SKM-1 (cell line): ENCODE measurements around the gene DYDC2.
"Not testable (repeated sequence)": the region's sequence is repeated elsewhere in the genome, so short reads cannot be mapped to it uniquely, and the experiment has no call there.

Source experiments
- DNase-seq: peaks from one replicate; lab custom pipeline; 2025; ENCODE audit not compliant: unreplicated experiment; lab: John Stamatoyannopoulos, UW

DYDC2 gene, protein sequence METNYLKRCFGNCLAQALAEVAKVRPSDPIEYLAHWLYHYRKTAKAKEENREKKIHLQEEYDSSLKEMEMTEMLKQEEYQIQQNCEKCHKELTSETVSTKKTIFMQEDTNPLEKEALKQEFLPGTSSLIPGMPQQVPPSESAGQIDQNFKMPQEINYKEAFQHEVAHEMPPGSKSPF

DNA sequence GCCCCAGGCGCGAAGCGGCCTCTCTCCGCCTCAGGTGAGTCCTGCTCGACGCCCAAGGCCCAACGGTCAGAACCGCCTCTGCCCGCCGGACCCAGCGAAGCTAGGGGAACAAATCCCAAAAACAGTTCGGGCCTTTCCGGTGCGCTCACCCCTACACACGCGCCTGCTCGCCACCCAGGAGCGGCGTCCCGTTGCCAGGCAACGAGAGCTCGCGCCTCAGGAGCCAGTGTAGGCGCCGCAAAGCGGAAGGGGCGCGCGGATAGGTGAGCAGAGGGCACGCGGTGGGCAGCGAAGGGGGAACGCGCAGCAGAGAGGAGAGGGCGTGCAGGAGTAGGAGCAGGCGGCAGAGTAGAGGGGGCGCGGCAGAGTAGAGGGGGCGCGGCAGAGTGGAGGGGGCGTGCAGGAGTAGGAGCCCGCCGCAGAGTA, at the start of gene DYDC2, which contains the start of gene DYDC1:
Gene DYDC2 (plus strand): TSS at position 219 of the 426 bp plus-strand sequence. CDS start 5,663 bp downstream, outside the sequence.
Gene DYDC1 (minus strand): TSS at position 193 of the 426 bp plus-strand sequence. CDS start 4,154 bp downstream, outside the sequence.
- DNase-seq: no peak

DNA sequence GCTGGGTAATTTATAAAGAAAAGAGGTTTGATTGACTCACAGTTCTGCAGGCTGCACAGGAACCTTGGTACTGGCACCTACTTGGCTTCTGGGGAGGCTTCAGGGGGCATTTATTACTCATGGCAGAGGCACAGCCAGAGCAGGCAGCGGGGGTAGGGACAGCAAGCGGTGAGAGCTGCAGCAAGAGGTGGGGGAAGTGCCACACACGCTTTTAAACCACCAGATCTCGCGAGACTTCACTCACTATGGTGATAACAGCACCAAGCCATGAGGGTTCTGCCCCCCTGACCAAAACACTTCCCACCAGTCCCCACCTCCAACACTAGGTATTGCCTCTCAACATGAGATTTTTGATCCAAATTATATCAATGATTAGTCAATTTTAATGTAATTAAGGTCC, 43.1 kb upstream of the DYDC2 start:
- DNase-seq: no peak

DNA sequence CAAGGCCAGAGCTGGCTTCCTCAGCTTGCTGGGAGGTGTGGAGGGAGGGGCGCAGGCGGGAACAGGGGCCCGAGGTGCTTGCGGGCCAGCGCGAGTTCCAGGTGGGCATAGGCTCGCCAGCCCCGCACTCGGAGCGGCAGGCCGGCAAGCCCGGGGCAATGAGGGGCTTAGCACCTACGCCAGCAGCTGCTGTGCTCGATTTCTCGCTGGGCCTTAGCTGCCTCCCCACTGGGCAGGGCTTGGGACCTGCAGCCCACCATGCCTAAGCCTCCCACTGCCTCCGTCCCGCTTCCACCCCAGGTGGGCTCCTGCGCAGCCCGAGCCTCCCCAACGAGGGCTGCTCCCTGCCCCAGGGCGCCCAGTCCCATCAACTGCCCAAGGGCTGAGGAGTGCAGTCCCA, 41.2 kb upstream of the DYDC2 start:
- DNase-seq: no peak

DNA sequence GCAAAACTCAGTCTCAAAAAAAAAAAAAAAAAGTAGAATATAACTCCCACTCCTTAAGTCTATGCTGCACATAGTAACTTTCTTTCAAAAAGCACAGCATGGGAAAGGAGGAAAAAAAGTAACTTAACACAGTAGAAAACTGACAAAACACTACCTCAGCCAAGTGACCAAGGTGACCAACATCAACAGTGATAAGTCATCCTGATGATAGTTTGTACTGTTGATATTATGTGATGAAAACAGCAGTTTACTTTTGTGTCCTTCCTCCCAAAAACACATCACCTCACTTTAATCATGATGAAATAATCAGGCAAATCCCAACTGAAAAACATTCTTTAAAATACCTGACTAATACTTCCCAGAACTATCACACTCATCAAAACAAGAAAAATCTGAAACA, 37.8 kb upstream of the DYDC2 start:
- DNase-seq: no peak

DNA sequence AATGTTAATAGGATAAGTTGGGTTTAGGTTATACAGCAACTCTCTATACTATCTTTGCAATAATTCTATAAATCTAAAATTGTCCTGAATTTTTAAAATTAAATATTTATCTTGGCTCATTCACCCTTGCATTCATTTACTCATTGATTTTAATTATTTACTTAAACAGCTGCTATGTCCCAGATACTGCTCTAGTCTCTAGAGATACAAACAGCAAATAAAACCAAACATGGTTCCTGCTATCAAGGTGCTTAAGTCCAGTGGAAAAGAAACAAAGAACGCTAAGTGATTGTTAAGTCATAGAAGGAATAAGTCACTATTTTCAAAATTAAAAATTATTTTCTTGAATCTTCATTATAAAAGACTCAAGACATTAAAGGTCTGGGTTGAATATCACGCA, 37.3 kb upstream of the DYDC2 start:
- DNase-seq: no peak

DNA sequence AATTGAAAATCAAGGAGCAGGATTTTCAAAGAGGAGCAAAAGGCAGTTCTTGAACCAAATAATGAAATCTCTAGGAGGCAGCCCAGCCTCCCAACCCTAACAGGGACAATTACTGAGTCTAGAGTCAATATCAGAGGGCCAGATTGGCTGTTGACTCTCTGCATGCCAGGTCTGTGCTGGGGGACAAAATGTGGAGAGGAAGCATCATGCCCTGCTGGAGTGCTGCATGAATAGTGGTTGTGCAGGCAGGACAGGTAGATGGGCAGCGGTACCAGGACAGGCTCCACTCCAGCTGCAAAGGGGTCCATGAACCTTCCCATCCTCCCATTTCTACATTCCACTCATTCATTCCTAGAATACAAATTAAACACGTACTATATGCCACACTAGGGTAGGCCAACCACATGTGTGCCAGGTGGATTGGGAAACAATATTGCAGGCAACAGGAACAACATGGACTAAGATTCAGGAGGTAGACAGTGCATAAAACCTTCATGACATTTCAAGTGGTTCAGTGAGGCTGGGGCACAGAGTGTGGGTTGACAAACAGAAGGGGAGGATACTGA, 36.8 kb upstream of the DYDC2 start:
- DNase-seq: no peak

DNA sequence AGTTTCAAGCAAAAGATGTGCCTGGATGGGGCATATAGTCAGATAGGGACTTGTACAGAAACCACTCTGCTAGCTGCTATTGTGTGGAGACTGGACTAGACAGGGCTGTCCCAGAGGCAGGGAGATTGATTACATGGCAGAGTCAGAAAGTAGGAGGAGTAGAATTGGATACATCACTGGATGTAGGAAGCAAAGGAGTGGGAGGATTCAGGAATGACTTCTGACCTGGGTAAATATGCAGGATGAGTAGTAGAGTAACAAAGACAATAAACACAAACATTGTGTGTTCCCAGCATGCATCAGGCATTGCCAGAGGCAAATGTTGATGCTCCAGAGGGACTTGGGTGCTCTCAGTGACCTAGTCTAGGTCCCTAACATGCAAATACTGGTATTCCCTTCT, 36.2 kb upstream of the DYDC2 start:
- no peak for DNase-seq

DNA sequence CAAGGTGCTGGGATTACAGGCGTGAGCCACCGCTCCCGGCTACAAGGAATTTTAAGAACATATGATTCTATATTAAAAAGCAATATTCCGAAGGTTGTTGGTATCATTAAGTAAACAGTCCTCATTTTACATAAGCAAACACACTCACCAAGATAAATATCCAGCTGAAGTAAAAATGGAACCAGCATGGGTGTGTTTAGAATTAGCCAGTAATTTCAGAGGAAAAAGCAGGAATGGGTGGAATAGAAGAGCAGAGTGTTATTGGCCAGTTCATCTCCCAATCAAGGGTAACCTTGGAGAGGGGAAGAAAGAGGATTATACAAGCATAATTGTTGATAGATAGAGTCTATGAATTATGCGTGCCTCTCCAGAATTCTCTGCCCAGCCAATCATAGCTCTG, 35.4 kb upstream of the DYDC2 start:
- no peak for DNase-seq

DNA sequence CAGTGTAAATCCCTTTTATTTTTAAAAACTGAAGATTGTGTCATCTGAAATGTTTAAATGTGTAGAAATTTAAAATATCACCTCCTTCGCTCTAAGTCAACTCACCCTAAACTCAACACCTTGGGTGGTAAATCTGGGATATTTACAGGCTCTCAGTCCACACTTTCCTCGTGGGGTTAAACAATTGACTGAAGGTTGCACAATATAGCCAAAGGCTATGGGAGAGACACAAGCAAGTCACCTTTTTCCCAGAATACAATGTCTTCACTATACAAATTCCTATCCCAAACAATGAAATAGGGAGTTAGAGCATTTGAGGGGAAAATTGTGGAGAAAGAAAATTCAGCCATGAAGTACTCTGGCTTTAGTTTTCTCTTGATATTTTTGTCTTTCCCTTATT, 34.4 kb upstream of the DYDC2 start:
- DNase-seq: no peak

DNA sequence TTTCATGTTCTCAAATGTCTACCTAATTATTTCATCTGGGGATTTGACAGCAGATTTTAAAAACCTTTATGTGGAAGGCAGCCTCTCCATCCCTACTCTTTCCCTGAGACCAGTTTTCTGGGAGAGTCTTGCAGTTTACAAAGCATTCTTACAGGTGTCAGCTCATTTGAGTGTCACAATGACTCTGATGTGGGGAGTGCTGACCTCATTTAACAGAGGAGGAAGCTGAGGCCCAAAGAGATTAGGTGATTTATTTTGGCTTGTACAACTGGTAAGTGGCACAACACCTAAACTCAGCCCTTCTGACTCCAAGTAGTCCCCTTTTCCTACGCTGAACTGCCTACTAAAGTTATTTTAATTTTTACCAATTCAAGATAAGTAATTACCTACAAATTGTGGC, 33.9 kb upstream of the DYDC2 start:
- DNase-seq: no peak

DNA sequence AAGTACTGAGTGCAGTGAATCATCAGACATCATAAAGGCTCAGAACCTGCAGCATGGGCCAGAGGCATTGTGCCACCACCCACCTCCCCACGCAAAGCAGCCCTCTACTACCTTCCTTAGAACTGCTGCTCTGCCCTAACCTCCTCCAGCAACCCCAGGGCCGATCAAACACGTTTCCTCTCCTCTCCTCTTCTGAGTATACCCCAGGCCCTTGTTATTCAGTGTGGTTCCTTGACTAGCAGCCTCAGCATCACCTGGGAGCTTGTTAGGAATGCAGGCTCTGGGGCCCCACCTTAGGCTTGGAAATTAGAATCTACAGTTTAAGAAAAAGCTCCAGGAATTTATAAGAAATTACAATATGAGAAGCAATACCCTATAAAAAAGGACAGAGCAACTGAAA, 33.3 kb upstream of the DYDC2 start:
- DNase-seq: no peak

DNA sequence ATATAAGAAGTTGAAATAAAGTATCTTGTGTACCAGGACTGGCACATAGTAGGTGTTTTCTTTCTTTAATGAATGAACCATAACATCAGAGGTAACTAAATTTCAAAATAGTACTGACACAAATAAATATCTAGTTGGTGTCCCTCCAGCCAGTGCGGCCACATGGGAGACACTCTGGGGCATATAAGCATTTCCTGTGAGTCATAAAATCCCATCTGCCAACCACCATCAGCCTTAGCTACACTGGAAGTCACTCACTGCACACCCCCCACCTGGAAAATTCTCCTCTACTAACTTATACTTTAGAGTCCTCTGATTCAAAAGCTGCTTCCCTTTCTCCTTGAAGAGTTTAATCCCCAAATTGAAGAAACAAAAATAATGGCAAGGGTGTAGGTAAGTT, 32.5 kb upstream of the DYDC2 start:
- DNase-seq: no peak

DNA sequence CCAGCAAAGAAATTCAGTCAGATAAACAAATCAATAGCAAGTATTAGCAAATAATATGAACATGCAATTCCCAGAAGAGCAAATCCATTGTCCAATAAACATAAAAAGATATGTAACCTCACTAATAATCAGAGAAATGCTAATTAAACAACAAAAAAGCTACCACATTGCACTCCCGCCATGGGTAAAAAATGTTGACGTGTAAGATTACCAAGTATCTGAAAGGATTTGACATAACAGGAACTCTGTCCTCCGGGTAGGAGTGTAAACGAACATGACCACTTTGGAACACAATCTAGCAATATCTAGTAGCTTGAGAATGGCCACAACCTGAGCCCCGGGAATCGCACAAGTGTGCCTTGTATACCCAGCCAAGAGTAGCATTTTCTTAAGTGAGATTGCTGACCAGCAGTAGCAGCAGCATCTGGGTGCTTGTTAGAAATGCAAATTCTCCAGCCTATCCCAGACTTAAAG, 31.7 kb upstream of the DYDC2 start:
- DNase-seq: no peak

DNA sequence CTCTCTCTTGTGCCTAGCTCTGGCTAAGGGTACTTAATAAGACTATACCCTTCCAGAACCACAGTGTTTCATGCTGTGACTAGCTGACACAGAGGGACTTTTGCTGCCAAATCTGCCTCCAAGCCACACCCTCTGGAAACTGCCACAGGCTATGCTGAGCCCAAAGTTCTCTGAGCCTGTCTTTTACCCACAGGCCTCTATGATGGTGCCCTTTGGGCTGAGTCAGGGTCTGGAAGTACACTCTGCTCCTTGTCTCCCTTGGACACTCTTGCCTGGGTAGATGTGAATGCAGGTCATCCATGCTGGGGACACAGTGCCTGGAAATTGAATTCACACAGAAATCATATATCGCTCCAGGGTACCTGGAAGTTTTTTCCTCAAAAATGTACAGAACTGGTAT, 22.6 kb upstream of the DYDC2 start:
- no peak for DNase-seq

DNA sequence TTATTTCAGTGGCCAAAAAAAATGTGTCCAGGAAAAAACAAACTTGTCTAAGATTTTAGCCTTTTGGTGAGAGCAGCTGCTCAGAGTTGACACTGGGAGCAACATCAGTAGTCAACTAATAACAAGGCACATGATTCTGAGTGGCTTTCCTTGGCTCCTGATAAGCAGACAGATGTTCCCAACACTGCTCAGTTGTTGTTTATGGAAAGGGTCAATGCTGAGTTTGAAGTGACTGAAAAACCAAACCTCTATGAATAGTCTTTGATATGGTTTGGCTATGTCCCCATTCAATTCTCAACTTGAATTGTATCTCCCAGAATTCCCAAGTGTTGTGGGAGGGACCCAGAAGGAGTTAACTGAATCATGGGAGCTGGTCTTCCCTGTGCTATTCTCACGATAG, 12.3 kb upstream of the DYDC2 start:
- DNase-seq: no peak

DNA sequence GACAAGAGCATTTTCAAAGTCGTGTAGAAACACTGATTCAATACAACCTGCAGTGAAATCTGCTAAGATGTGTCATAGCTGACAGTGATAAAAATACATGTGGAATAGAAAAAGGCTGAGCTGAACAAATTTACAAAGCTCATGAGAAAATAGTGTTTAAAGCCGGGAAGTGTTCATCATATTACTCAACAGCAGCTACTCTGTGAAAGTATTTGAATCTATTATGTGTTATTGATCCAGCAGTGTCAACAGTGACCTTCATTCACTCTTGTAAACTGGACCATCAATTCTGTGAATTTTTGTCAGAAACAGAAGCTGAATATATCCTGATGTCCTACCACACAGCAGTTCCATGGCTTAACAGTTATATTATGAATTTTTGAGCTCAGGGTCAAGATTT, 11.7 kb upstream of the DYDC2 start:
- DNase-seq: no peak

DNA sequence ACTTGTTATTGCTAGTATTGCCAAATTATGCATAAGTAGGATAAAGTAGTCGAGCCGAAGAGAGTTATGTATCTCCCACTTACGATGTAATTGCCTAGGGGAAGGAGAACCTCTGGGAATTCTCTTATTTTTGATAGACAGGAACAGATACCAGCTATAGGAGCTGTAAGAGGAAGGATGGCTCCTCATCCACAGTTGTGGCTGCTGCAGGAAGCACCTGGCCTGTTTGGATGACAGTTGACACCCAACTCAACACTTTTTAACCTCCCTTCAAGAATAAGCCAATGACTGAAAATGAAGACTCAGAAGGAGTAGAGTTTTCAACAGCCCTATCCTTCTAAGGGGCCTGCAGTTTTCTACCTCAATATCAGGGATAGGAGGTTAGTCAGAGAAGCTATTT, 6.3 kb upstream of the DYDC2 start:
- no peak for DNase-seq

DNA sequence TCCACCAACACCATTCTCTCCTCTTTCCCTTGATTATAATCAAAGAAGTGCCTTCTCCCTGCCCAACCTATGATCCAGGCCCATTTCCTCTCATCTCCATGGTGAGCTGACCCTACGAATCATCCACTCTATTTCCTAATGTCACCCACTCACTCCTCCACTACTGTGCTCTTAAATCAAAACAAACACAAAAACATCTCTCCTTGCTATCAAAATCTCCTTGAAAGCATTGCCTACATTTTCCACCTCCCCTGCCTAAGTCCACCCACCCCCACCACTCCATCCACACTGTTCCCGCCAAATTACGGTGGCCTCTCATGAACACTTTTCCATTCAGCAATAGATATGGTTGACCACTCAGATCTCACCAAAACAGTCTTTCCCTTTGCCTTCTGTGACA, 5.4 kb upstream of the DYDC2 start:
- DNase-seq: no peak

DNA sequence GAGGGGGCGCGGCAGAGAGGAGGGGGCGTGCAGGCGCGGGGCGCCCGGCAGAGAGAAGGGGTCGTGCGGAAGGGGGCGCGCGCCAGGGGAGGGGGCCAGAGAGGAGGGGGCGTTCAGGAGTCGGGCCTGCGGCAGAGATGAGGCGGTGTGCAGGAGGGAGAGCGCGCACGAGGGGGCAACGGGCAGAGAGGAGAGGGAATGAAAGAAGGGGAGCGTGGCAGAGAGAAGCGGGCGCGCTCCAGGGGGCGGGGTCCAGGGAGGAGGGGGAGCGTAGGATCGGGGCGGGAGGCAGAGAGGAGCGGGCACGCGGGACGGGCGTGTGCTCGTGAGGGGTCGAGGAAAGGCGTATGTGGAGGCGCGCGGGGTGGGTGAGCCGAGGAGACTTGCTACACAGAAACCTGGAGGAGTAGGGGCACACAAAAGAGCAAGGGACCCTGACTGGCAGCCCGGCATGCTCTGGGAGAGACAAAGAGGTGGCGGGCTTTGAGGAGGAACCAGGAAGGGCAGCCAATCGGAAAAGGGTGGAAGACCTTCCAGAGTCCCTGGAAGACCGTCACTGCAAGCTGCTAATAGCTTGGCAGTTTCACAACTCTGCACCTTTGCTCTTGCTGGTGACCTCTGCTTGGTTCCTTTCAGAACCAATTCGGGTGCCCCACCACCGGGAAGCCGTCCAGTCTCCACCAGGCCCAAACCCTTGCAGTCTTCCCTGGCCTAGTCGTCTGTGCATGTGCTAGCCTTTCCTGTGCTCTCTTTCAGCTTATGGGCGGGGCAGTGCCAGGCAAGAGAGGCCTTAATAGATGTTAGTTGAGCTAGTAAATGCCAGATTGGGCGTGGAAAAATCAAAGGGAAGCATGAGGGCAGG, 639 bp downstream of the DYDC2 start:
- DNase-seq: no peak

DNA sequence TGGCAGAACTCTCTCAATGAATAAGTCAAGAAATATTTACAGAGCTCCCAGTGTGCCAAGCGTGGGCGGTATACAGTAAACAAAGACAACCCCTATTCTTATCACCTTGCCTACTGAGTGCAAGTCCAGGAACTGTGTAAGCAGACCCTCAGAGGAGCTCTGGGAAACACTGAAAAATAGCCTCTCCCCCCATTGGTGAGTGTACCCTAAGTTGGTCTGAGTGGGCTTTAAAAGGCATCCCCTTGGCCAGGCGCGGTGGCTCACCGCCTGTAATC, 1.2 kb downstream of the DYDC2 start:
- DNase-seq: no peak

DNA sequence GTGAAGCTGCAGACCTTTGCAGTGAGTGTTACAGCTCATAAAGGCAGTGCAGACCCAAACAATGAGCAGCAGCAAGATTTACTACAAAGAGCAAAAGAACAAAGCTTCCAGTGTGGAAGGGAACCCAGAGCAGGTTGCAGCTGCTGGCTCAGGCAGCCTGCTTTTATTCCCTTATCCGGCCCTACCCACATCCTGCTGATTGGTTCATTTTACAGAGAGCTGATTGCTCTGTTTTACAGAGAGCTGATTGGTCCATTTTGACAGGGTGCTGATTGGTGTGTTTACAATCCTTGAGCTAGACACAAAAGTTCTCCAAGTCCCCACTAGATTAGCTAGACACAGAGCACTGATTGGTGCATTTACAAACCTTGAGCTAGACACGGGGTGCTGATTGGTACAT, 2.3 kb downstream of the DYDC2 start:
- not testable (repeated sequence) for DNase-seq

DNA sequence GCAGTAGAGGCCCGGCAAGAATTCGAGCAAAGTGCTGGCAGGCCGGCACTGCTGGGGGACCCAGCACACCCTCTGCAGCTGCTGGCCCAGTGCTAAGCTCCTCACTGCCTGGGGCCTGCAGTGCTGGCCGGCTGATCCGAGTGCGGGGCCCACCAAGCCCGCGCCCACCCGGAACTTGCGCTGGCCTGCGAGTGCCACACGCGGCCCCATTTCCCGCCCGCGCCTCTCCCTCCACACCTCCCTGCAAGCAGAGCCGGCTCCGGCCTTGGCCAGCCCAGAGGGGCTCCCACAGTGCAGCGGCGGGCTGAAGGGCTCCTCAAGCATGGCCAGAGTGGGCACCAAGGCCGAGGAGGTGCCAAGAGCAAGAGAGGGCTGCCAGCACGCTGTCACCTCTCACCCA, 3.1 kb downstream of the DYDC2 start:
- no peak for DNase-seq
